H9 (cell line): ENCODE results near the gene LRTM2. TPM values are rescaled to one million over a fixed set of nuclear protein-coding genes. Genes with fewer than 3 reads are reported as not detected.

Experiments used
- DNase-seq: peaks from one replicate; pipeline ENCODE4 v3.0.0-alpha.2; 2017
- H2AFZ ChIP-seq: one replicate; pipeline ENCODE4 v1.6.1; 2013; ENCODE audit warnings: mild to moderate bottlenecking, low read length, control low read depth, moderate library complexity
- H2AK5ac ChIP-seq: 2 replicates; pipeline ENCODE4 v1.6.1; 2013; ENCODE audit warnings: low read length, control low read depth, mixed read lengths; ENCODE audit not compliant: insufficient read length
- H2BK120ac ChIP-seq: one replicate; pipeline ENCODE4 v1.6.1; 2013; ENCODE audit warnings: low read depth, mild to moderate bottlenecking, low read length, control low read depth, inconsistent platforms; ENCODE audit not compliant: poor library complexity, severe bottlenecking
- H2BK12ac ChIP-seq: 2 replicates; pipeline ENCODE4 v1.6.1; 2013; ENCODE audit warnings: low read length, control low read depth, mixed read lengths, low read depth; ENCODE audit not compliant: insufficient read length
- H2BK15ac ChIP-seq: 2 replicates; pipeline ENCODE4 v1.6.1; 2013; ENCODE audit warnings: low read depth, low read length, control low read depth
- H2BK20ac ChIP-seq: one replicate; pipeline ENCODE4 v1.6.1; 2013; ENCODE audit warnings: low read depth, mild to moderate bottlenecking, low read length, control low read depth, inconsistent platforms; ENCODE audit not compliant: poor library complexity, severe bottlenecking
- H2BK5ac ChIP-seq: 2 replicates; pipeline ENCODE4 v1.6.1; 2013; ENCODE audit warnings: low read length, control low read depth, mixed read lengths; ENCODE audit not compliant: insufficient read length
- H3K14ac ChIP-seq: 2 replicates; pipeline ENCODE4 v1.6.1; 2013; ENCODE audit warnings: low read length, control low read depth; ENCODE audit not compliant: insufficient read depth
- H3K18ac ChIP-seq: 2 replicates; pipeline ENCODE4 v1.6.1; 2013; ENCODE audit warnings: low read depth, mild to moderate bottlenecking, mixed read lengths, low read length, control low read depth; ENCODE audit not compliant: insufficient read length
- H3K23ac ChIP-seq: 2 replicates; pipeline ENCODE4 v1.6.1; 2013; ENCODE audit warnings: low read length, control low read depth, mixed read lengths, low read depth; ENCODE audit not compliant: insufficient read length
- H3K23me2 ChIP-seq: 2 replicates; pipeline ENCODE4 v1.6.1; 2013; ENCODE audit warnings: low read depth, mild to moderate bottlenecking, mixed read lengths, low read length, control low read depth; ENCODE audit not compliant: insufficient read length, poor library complexity, severe bottlenecking
- H3K27ac ChIP-seq: 2 replicates; pipeline ENCODE4 v1.5.1; 2013; ENCODE audit warnings: low read length, control low read depth, mixed read lengths, low read depth; ENCODE audit not compliant: insufficient read length
- H3K27me3 ChIP-seq: 2 replicates; pipeline ENCODE4 v1.6.1; 2013; ENCODE audit warnings: low read length, control low read depth, inconsistent platforms; ENCODE audit not compliant: insufficient read depth
- H3K4ac ChIP-seq: 2 replicates; pipeline ENCODE4 v1.6.1; 2013; ENCODE audit warnings: low read depth, mild to moderate bottlenecking, control low read depth, inconsistent platforms, low read length, moderate library complexity
- H3K4me1 ChIP-seq: 2 replicates; pipeline ENCODE4 v1.6.1; 2013; ENCODE audit warnings: low read length, control low read depth, inconsistent platforms; ENCODE audit not compliant: insufficient read depth
- H3K4me2 ChIP-seq: 2 replicates; pipeline ENCODE4 v1.6.1; 2013; ENCODE audit warnings: low read length, control low read depth, mixed read lengths; ENCODE audit not compliant: insufficient read length, insufficient read depth
- H3K56ac ChIP-seq: 2 replicates; pipeline ENCODE4 v1.6.1; 2013; ENCODE audit warnings: low read depth, mild to moderate bottlenecking, mixed read lengths, low read length, control low read depth; ENCODE audit not compliant: insufficient read length
- H3K79me1 ChIP-seq: 2 replicates; pipeline ENCODE4 v1.6.1; 2013; ENCODE audit warnings: low read depth, mild to moderate bottlenecking, moderate library complexity, low read length, control low read depth, inconsistent platforms; ENCODE audit not compliant: insufficient read depth, poor library complexity, severe bottlenecking
- H3K79me2 ChIP-seq: 2 replicates; pipeline ENCODE4 v1.6.1; 2013; ENCODE audit warnings: low read length, control low read depth, inconsistent platforms; ENCODE audit not compliant: insufficient read depth
- H3K9ac ChIP-seq: 2 replicates; pipeline ENCODE4 v1.6.1; 2013; ENCODE audit warnings: low read length, control low read depth, mixed read lengths; ENCODE audit not compliant: insufficient read length; ENCODE audit errors: extremely low read depth
- H3K9me3 ChIP-seq: one replicate; pipeline ENCODE4 v1.6.1; 2013; ENCODE audit warnings: low read depth, low read length, inconsistent platforms; ENCODE audit not compliant: control insufficient read depth
- H3T11ph ChIP-seq: one replicate; pipeline ENCODE4 v1.6.1; 2013; ENCODE audit warnings: mild to moderate bottlenecking, low read length, control low read depth, inconsistent platforms
- H4K20me1 ChIP-seq: one replicate; pipeline ENCODE4 v1.6.1; 2013; ENCODE audit not compliant: control insufficient read depth, insufficient read length, insufficient read depth
- H4K5ac ChIP-seq: 2 replicates; pipeline ENCODE4 v1.6.1; 2013; ENCODE audit warnings: low read depth, mild to moderate bottlenecking, mixed read lengths, low read length, control low read depth; ENCODE audit not compliant: insufficient read length
- H4K8ac ChIP-seq: replicated peaks from 2 replicates; pipeline ENCODE4 v1.6.1; 2013; ENCODE audit warnings: low read length, control low read depth, mixed read lengths, low read depth; ENCODE audit not compliant: insufficient read length
- H4K91ac ChIP-seq: 2 replicates; pipeline ENCODE4 v1.6.1; 2013; ENCODE audit warnings: low read depth, mild to moderate bottlenecking, moderate library complexity, mixed read lengths, low read length, control low read depth; ENCODE audit not compliant: insufficient read length
- H3K27ac Mint-ChIP-seq, 3 experiments: 2 replicates in 2 of 3; 3 replicates in 1 of 3; pipeline ENCODE4 v1.8.0; 2020 to 2021; ENCODE audit warnings: mixed read lengths in 3 of 3, mild to moderate bottlenecking in 1 of 3, moderate library complexity in 1 of 3
- H3K27me3 Mint-ChIP-seq: 2 replicates; pipeline ENCODE4 v1.8.0; 2021; ENCODE audit warnings: low read depth, mild to moderate bottlenecking, moderate library complexity, mixed read lengths
- H3K36me3 Mint-ChIP-seq, 3 experiments: 2 replicates in 2 of 3; 3 replicates in 1 of 3; pipeline ENCODE4 v1.8.0; 2020 to 2021; ENCODE audit warnings: low read depth in 3 of 3, mixed read lengths in 3 of 3; ENCODE audit not compliant: insufficient read depth in 1 of 3
- H3K4me1 Mint-ChIP-seq, 2 experiments: 2 replicates each; pipeline ENCODE4 v1.8.0; 2020; ENCODE audit warnings: mixed read lengths in 2 of 2
- H3K4me3 Mint-ChIP-seq, 2 experiments: 2 replicates in 1 of 2; 3 replicates in 1 of 2; pipeline ENCODE4 v1.8.0; 2020 to 2021; ENCODE audit warnings: mild to moderate bottlenecking in 2 of 2, mixed read lengths in 2 of 2, moderate library complexity in 1 of 2
- H3K9me3 Mint-ChIP-seq, 2 experiments: 2 replicates in 1 of 2; 3 replicates in 1 of 2; pipeline ENCODE4 v1.8.0; 2020; ENCODE audit warnings: mild to moderate bottlenecking in 2 of 2, mixed read lengths in 2 of 2, moderate library complexity in 1 of 2
- WGBS: extraction: QIAGEN DNeasy Blood & Tissue Kit; methylation state at CpG from one replicate; pipeline ENCODE4 v1.1.7; 2013; ENCODE audit warnings: missing lambda C conversion rate, low lambda C conversion rate, mixed read lengths; ENCODE audit not compliant: insufficient read length; ENCODE audit errors: extremely low coverage; 5-methylcytosine and 5-hydroxymethylcytosine counted together
- total RNA-seq: library from RNA; stranded (reverse); gene quantifications from 2 replicates; pipeline ENCODE4 v1.2.1, GENCODE V29; 2021
- TF ChIP-seq, protein P1 (sequence below): fragments of 200-600 bp; sonication (generic); conservative IDR thresholded peaks from 3 replicates; pipeline ENCODE4 v1.8.0; 2021; ENCODE audit warnings: antibody characterized with exemption, mild to moderate bottlenecking

LRTM2 gene
- total RNA-seq, 1 experiment from 2014 or later, result not detected

DNA sequence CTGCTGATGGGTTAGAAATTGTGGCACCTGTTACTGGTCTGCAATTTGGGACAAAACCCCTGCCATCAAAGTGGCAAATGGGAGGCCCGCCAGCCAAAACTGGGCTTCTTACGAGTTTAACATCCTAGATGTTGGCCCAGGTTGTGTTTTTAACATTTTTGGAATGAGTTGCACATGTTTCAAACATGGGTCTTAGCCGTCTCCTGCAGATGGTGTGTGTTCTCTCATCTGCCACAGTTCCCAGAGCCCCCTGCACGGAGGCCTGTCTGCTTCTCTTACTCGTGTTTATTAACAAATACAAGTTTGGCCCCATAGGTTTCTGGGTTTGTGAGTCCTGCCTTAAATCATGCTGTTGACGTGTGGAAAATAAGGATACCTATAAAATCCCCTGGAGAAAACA lies 51.6 kb downstream of the LRTM2 start:
- H3K4me1 Mint-ChIP-seq, result peaks cover 5 to 10% of the 10 kb centered on the region in 2 experiments; a peak in 3 of 4 replicates
- no CpG with 5 or more reads among the region's 6 CpGs for WGBS

More for the DNA sequence above, 51.6 kb downstream of the LRTM2 start:
- no peak overlapping the region for H3K4me3 Mint-ChIP-seq
- peak; percentile 18 for DNase-seq
- Histone ChIP-seq H2AK5ac (no peak overlapping the region), H3K27ac (no peak overlapping the region), H2AFZ (no peak overlapping the region), H3T11ph (no peak overlapping the region), H4K8ac (no peak overlapping the region), H3K9ac (no peak overlapping the region), H3K9me3 (no peaks in the 10 kb centered on the region), H2BK5ac (no peak overlapping the region), H3K27me3 (no peaks in the 10 kb centered on the region), H2BK20ac (no peak overlapping the region), H3K23me2 (no peaks in the 10 kb centered on the region), H2BK120ac (no peak overlapping the region), H3K56ac (no peak overlapping the region), H2BK12ac (no peak overlapping the region), H3K4me1 (no peaks in the 10 kb centered on the region), H3K18ac (no peak overlapping the region), H3K79me2 (no peaks in the 10 kb centered on the region), H3K14ac (no peak overlapping the region), H3K4me2 (no peak overlapping the region), H4K91ac (no peak overlapping the region), H3K23ac (no peak overlapping the region), H3K4ac (no peak overlapping the region), H4K20me1 (peaks cover 3% of the 10 kb centered on the region), H2BK15ac (no peak overlapping the region), H4K5ac (no peak overlapping the region), H3K79me1 (no peaks in the 10 kb centered on the region)
- peaks cover 6 to 7% of the 10 kb centered on the region in 2 experiments; a peak in 4 of 5 replicates for H3K9me3 Mint-ChIP-seq
- peaks cover 7% of the 10 kb centered on the region for H3K27me3 Mint-ChIP-seq
- TF ChIP-seq, protein P1, sequence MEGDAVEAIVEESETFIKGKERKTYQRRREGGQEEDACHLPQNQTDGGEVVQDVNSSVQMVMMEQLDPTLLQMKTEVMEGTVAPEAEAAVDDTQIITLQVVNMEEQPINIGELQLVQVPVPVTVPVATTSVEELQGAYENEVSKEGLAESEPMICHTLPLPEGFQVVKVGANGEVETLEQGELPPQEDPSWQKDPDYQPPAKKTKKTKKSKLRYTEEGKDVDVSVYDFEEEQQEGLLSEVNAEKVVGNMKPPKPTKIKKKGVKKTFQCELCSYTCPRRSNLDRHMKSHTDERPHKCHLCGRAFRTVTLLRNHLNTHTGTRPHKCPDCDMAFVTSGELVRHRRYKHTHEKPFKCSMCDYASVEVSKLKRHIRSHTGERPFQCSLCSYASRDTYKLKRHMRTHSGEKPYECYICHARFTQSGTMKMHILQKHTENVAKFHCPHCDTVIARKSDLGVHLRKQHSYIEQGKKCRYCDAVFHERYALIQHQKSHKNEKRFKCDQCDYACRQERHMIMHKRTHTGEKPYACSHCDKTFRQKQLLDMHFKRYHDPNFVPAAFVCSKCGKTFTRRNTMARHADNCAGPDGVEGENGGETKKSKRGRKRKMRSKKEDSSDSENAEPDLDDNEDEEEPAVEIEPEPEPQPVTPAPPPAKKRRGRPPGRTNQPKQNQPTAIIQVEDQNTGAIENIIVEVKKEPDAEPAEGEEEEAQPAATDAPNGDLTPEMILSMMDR, result no peak
- no peak overlapping the region for H3K27ac Mint-ChIP-seq
- H3K36me3 Mint-ChIP-seq, result peaks cover 0 to 4% (median 0%) of the 10 kb centered on the region in 3 experiments; a peak in 3 of 7 replicates
